T47D (cell line): ENCODE measurements around the gene CARD8.

Experiments
- DNase-seq, 2 experiments: peaks; one replicate each; pipeline versions ENCODE4 v3.0.0 to v3.0.0-alpha.2; 2011 to 2012; ENCODE audit warnings: low read depth in 1 of 2, low spot score in 1 of 2
- JUND ChIP-seq: IDR thresholded peaks from 2 replicates; pipeline ENCODE4 v1.6.1; 2012; ENCODE audit warnings: low read depth
- in situ Hi-C: cut with HindIII; loops from 2 replicates; pipeline ENCODE4 v1.10.0; 2016; ENCODE audit warnings: low sequenced_read_pairs, low pct_unique_long_range_greater_than_20kb

CARD8 gene

DNA sequence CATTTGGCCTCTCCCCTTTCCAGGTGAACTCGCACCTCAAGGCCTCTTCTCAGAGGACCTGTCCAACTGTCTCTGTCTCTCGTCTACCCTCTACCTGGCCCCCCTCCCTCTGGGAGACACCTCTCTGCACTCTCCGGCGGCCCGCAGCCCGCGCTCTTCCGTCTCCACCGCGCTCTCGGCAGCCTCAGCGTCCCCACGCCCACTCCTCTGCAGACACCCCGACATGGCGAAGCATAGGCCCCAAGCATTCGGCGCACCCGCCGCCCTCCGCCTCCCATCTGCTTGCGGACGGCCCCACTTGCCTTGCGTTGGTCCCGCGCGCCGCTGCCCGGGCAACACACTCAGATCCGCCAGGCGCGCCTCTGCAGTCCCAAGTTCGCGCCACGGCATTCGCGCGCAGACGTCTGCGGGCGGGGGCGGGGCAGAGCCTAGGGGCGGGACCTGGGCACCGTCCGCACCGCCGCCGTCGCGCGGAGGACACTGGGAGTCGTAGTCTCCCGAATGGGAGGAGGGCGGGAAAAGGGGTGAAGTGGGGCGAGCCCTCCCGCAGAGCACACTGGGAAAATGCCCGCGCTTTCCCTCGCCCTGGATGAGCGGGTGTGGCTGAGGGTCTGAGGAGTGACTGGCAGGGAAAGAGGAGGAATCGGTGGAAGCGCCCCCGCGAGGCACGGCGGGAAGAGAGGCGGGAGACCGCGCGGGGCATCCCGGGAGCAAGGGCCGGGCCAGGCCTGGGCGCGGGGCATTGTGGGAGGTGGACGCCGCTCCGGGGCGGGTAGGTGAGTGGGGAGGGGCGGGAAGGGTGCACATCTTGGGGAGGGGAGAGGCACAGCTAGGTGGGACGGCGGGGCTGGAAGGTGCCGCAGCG, 85.5 kb downstream of the CARD8 start, which contains the start of the genes LIG1 and ZSWIM9:
Gene LIG1, minus strand, starts transcription at position 406 of the 865 bp plus-strand sequence. CDS start 4,778 bp downstream, outside the sequence.
Gene ZSWIM9, plus strand, starts transcription at position 742 of the 865 bp plus-strand sequence. CDS start 1,123 bp downstream, outside the sequence.
- in situ Hi-C loops = no loop called here
- no peak for TF ChIP-seq JUND
- DNase-seq = peak; percentile 91 to 96

DNA sequence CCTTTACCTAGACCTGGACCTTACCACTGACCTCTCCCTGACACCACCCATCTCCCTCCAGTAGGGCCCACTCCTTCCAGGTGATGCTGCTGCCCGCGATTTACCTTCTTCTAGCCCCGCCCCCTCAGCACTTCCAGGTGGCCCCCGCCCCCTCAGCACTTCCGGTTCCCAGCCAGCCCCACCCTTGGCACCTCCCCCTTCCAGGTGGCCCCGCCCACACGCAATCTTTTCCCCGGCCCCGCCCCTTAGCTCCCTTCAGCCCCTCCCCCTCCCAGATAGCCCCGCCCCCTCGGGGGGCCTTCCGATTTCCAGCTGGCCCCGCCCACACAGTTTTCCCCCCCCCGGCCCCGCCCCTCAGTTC, 86.2 kb downstream of the CARD8 start:
- TF ChIP-seq JUND = no peak
- DNase-seq = peak; percentile 65 to 86
- in situ Hi-C loops = no loop called here

DNA sequence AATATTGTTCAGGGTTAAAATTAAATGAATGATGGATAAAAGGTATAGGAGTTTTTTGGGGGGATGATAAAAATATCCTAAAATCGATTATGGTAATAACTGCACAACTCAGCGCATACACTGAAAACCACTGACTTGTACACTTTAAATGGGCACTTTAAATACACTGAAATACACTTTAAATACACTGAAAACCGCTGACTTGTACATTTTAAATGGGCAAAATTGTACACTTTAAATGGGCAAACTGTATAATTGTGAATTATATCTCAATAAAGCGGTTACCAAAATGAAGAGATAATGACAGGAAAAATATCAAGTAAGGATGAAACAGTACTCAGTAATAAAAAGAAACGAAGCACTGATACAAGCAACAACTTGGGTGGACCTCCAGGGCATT, 87.0 kb downstream of the CARD8 start:
- no peak for TF ChIP-seq JUND
- no peak for DNase-seq
- in situ Hi-C loops = no loop called here

GRCh38 chr19:48158210-48158790, 97.4 kb downstream of the CARD8 start:
- DNase-seq = peak in 1 of 2 experiments; percentile 19
- TF ChIP-seq JUND = no peak
- in situ Hi-C loops = no loop called here
